Hematopoietic multipotent progenitor cell treated with erythropoietin and hydrocortisone succinate and interleukin-3 and kit ligand, for 6 days (in vitro differentiated cells): ENCODE data around the gene PCDH1.
"Not testable (repeated sequence)": the region's sequence is repeated elsewhere in the genome, so short reads cannot be mapped to it uniquely, and the experiment has no call there.

Experiments used
- DNase-seq: peaks from one replicate; pipeline ENCODE4 v3.0.0-alpha.2; 2015

Gene PCDH1

DNA sequence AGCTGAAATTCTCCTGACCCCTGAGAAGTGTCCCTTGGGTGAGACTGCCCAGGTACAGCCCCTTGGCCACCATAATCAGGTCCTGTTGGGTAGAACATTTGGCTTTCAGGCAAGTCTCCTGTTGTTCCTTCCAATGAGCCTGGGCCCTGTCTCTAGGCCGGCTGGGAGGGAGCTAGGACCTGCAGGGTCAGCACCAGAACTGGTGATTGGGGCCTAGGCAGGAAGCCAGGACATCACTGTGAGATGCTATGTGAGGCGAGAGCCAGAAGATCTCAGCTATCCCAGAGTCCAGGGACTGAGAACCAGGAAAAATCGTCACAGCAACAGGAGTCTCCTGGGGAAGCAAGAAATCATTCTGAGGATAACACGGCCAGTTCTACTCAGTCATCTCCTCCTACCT lies 51.5 kb downstream of the PCDH1 start:
- no peak for DNase-seq

DNA sequence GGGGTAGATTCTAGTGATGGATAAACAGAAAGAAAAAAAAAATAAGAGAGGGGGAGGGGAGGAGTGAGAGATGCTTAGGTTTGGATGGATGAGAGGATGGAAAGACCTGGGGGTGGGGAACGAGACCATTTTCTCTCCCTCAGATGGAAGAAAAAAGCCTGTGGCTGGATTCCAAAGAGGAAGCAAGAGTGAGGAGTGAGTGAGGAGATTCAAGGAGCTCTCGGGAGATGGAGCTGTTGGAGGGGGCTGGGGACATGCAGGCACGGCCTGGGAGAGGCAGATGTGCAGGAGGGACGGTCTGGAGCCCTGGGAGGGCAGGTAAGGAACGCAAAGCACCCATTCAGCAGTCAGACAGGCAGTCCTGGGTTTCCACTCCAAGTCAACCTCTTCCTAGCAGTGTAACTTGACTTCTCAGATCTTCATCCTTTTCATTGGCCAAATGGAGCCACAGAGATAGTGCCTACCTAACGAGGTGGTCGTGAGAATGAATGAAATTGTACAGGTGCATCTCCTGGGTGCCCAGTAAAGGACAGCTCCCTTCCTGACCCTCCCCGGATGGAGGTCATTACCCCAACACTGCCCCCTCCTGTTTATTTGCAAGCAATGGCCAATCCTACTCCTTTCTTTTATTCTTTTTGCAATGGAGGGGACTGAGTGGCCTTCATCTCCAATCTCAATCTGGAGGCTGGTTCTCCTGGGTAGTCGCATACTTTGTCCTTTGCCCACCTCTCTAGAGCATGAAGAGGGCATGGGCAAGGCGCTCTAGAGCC lies 52.2 kb downstream of the PCDH1 start:
- peak; percentile 44 for DNase-seq

DNA sequence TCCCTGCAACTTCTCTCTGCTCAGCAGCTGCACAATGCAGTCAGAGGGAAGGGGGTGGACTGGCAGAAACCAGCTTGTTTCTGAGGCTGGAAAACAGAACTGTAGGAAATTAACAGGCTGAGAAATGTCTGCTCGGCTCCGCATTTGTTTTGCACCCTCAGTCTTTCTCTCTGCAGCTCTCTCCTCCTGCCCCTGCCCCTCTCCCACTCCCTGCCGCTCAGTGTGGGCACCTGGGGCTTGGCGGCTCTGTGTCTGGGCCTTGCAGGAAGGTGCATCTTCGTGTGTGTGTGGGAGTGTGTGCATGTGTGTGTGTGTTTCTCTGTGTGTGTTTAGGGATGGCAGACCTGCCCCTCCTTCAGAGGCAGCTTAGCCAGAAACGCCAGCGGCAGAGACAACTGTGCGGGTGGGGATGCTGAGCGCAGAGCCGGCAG lies 53.0 kb downstream of the PCDH1 start:
- DNase-seq: no peak

DNA sequence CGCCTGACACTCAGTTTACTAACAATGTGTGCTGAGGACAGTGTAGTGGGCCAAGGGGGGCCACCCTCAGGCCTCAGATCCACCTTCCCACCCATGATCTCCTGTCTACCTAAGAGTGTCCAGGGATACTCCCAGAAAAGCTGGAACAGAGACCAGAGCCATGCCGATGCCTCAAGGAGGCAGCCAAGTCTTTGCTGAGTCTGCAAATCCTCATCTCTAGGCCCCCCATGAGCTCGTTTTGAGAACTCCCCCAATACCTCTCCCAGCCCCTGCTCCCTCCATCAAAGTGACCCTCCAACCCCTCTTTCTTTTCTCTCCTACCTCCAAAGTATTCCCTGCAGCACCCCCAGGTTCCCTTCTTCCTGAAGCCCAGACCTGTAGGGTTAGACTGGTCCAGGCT lies 53.5 kb downstream of the PCDH1 start:
- no peak for DNase-seq

DNA sequence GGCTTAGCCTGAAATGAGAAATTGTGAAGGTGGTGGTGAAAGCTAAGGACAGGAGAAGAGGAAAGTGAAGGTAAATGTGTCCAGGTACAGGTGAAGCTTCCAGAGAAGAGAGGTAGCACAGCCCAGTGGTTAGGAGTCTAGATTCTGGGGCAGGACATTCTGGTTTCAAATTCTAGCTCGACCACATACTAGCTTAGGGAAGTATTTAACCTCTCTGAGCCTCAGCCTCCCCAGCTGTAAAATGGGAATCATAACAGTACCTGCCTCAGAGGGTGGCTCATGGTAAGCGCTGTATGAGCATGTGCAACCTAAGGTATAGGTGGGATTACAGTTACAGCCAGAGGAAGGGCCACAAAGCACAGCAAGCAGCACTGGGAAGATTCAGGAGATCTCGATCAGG lies 55.2 kb downstream of the PCDH1 start:
- DNase-seq: no peak

DNA sequence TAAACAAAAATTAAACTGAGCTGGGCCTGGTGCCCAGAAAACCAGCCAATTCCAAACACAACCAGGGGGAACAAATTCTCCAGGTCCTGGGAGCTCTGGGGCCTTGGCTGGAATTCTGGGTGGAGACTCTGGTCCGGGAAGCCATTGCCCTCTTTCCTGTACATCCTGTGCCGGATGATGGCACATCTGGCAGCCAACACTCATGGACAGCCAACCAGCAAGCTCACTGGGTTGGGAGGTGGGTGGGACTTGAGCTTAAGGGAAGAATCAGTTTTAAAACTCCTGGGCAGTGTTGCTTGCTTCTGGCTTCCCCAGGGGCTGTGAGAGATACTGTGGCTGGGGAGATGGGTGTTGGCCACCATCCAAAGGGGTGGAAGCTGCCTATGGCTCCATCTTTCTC lies 56.1 kb downstream of the PCDH1 start:
- DNase-seq: no peak

DNA sequence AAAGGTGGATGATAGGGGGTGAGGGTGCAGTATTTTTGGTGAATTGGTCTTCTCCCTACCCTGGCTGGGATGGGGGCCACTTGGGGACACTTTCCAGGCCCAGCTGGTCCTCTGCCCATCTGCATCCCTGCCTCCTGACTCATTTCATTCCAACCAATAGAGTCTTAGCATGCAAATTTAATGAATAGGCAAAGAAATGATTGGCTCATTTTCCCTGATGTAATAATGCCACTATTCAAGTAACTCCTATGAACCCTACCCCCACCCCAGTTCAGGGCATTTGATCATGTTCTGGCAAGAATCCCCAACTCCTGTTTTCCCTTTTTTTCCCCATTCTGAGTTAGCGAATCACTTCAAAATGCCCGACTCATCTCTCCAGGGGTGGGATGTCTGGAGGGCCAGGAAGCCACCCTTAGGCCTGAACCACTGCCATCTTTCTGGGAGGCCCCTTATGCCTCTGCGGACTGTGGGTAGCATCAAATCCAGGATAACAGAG lies 56.7 kb downstream of the PCDH1 start:
- DNase-seq: peak; percentile 40

DNA sequence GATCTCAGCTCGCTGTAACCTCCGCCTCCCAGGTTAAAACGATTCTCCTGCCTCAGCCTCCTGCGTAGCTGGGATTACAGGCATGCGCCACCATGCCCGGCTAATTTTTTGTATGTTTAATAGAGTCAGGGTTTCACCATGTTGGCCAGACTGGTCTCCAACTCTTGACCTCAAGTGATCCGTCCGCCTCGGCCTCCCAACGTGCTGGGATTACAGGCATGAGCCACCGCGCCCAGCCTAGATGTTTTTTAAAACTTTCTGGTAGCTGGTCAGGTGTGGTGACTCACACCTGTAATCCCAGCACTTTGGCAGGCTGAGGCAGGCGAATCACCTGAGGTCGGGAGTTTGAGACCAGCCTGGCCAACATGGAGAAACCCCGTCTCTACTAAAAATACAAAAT lies 57.5 kb downstream of the PCDH1 start:
- not testable (repeated sequence) for DNase-seq

DNA sequence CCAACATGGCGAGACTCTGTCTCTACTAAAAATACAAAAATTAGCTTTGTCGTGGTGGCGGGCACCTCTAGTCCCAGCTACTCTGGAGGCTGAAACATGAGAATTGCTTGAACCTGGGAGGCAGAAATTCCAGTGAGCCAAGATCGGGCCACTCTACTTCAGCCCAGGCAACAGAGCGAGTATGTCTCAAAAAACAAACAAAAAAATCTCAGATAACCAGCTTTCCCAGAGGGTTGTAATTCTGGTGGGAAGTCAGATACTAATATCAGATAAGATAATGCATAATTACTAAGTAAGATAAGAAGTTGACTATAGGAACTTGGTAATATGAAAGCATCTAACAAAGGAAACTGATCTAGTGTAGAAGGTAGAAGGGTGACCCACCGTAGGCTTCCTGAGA lies 60.6 kb downstream of the PCDH1 start:
- no peak for DNase-seq

DNA sequence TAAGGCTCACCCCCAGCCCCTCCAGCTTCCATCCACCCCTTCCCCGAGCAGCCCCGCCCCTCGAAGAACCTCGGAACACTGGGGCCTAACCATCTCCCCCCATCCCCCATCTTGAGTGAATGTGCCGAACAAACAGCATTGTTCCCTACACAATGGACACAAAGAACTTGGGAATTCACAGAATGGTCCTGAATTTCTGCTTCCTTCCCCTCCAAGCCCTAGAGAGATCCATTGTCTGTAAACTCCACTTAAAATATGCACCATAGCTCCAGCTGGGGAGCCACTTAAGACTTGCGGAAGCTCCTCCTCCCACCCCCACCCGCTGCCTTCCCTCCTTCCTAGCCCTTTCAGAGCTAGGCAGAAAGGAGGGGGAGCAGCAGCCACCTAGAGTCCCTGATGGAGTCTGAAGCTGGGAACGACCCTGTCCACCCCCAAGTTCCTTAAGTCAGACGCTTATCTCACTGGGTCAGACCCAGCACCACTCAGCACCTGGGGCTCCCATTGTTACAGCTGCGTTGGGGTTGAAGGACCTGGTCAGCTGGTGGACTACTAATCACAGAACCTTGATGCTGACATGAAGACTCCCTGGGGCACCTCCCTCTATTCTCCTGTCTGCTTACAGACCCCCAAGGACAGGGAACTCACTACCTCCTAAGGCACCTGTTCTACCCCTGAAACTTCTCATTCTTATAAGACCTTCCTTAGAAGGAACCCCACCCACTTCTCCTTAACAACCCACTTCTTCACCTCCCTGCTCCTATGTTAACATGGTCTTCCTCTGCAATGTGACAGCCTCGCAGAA lies 61.4 kb downstream of the PCDH1 start:
- no peak for DNase-seq

DNA sequence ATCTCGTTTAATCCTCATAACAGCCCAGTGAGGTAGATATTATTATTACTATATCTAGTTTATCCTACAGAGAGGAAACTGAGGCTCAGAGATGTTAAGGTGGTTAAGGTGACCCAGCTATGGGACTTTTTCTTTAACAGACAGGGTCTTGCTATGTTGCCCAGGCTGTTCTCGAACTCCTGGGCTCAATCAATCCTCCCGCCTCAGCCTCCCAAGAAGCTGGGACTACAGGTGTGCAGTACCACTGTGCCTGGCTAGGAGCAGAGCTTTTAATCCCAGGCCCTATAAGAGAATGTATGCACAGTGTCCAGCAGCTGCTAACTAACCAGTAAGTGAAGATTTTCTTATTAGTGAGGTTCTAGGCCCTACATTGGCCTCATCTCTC lies 62.4 kb downstream of the PCDH1 start:
- DNase-seq: no peak

DNA sequence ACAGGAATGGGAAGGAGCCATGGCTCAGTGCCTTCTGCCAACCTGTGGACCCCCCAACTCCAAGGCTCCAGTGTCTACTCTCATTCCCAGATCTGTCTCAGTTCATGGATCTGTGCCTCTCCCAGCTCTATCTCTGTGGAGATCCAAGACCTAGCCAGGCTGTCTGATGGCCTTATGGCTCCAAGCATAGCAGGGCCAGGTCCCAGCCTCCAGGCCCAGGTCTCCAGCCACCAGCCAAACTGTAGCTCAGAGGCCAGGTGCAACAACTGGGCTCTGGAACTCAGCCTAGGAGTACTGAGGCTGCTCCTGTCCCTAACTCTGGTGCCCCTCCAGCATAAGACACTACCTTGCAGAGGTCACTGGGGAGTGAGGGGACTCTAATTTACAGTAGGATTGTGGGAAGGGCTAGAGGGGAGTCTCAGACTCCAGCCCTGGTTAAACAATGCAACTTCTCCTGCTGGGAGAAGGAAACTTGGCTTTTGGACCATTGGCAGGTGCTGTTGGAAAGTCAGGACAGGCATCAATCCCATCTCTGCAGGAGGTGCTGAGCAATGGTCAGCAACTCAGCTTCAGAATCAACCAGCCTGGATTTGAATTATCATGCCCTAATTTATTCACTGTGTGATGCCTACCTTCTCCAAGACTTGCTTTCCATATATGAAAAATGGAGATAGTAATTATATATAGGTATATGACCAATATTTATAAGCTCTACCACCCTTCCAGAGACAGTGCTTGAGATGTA lies 63.0 kb downstream of the PCDH1 start:
- DNase-seq: no peak

DNA sequence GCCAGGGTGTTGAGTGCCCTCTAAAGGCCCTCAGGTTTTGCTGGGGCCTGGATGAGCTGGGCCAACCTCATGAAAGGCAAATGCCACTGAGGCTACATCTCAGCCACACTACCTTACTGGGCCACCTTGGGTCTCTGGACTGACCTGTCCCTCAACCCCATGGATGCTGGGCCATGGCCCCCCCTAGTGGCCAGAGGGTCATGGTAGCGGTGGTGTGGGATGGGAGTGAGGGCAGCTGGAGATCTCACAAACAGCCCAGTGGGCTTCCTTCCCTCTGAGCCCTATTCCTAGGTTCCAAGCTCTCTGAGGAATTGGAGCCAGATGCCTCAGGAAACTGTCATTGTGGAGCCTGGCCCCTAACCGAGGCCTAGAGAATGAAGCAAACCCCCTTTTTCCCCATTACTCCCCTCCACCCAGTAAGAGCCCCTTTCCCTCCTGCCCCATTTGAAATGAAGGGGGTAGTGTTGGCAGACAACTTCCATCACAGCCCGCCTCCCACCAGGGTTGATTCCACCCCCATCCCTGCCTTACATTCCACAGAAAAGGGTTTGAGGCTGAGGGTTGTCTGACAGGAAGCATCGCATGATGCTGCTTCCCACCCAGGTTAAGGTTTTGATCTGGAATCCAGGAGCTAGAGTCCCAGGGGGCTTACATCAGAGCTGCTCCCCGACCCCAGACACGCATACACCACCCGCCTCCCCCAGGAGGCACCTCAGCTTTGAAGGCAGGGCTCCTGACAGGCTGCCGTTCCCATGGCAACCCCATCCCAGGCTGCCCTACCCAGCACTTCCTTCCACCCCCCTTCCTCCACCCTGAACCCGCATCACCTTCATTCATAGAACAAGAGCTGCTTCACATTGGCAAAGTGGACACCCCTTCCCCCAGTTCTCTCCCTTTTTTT lies 63.9 kb downstream of the PCDH1 start:
- DNase-seq: peak; percentile 54

DNA sequence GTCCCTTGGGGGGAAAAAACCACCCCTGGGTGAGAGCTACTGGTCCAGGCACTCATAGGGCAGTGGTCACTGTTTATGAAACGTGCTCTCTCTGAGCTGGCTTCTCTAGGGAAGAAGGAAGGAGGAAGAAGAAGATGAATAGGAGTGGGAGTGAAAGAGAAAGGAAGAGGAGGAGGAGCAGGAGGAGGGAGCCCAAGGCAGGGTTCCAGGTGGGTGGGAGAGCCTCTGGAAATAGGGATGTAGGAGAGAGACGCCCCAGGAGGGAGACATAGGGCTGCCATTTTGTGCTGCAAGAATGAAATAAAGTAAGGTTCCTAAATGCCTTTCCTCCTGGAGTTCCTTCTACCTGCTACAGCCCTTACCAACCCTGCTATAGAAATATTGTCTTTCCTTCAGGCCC lies 65.7 kb downstream of the PCDH1 start:
- no peak for DNase-seq

DNA sequence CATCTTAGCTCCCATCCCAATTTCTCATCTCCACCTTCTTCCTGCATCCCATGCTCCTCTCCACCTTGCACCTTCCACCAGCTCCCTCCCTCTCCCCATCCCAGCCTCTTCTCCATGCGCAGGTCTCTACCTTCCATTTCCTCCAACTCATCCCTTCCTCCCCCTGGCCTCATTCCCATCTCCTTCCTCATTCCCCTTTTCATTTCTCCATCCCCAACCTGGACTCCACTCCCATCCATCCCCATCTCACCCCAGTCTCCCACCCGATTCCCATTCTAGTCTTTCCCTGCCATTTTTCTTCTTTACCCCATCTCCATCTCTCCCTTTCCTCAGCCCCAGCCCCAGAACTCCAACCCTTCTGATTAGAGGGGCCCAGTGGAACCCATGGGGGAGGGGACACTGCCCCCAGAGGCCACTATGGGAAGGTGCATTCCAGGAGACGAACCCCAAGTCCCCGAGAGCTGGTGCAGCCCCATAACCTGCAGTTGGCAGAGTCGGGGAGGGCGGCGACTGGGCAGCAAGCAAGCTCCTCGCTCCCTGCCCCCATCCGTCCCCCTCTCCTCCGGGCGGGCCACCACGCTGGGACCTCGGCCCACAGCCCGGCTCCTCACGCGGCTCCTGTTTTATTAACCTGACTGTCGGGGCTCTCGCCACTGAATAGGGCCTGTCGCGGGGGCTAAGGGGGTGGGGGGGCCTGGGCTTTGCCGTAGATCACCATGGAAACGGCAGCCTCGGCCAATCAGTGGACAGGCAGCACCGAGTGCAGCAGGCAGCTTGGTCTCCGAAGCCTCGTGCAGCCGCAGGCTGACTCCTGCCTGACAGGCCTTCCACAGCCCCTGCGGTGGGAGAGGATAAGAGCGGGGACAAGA lies 66.7 kb downstream of the PCDH1 start:
- DNase-seq: peak; percentile 65

DNA sequence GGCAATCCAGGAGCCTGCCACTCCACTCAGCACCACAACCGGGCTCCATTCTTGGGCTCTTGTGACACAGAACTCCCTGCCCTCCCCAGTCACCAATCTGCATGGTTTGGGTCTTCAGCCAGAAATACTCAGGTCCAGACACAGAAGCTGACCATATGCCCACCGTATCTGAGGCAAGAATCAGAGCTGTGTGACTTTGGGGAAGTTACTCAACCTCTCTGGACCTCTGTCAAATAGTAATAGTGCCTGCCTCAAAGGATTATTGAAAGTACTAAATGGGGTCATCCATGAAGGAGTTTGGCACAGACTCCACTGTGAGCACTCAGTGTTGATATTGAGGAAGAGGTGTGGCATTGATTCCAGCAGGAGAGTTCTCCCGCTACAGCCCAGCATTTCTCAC lies 67.5 kb downstream of the PCDH1 start:
- no peak for DNase-seq

DNA sequence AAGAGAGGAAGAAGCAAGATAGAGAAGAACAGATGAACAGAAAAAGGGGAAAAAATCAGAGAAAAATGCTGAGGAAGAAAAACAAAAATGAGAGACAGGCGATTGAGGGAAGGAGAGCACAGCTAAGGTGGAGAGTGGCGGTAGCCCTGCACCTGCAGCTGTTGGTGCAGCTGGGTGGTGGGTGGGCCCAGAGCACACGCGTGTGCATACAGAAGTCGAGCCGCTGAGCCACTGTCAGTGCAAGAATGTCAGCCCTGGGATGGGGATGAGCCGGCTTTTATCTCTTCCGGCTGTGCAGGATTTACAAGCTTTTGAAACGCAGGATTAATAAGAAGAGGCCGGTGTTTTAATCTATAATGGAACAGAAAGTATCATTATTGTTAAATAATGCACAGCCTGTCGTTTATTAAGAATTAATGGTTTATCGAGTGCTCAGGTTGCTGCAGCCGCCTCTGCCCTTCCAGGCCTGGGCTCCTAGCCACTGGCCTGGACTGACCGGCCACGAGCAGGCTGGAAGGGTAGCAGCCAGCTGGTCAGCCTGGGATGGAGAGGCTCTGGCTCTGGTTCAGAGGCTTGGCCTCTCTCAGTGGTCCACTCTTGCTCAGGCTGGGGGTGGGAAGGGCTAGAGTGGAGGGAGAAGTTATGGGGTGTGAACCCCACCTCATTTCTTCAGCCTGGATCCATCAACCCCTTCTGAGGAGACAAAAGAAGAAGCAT lies 68.7 kb downstream of the PCDH1 start:
- DNase-seq: no peak

DNA sequence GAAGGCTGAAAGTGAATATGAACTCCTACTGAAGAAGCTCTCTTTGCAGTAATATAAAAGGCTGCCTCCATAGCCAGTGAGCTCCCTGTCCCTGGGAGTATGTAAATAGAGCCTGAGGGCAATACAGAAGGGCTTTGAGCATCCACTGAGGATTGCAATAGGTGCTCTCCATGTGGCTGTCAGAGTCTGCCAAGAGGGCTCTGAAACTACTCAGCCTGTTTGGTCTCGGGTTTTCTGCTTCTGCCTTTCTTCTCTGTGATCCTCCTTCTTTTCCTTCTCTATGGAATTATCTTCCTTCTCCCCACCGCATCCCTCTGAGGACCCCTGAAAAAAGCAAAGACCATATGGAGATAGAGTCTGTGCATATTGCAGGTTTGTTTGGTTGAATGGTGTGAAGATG lies 69.4 kb downstream of the PCDH1 start:
- DNase-seq: no peak

DNA sequence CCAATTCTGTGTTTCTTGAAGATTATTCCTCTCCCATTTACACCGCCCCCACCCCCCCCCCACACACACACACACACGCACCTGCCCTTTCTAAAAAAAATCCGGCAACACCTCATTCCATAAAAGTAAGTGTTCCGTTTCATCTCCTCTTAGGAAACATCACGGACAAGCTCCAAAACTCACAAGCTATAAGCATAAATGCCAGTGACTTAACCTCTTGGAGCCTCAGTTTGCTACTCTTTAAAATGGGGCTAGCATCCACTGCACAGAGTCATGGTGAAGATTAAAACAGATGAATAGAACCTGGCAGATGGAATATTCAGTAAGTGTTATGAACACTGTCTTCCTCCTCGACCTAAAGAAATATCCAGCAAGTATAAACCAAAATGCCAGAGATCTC lies 70.5 kb downstream of the PCDH1 start:
- DNase-seq: no peak

DNA sequence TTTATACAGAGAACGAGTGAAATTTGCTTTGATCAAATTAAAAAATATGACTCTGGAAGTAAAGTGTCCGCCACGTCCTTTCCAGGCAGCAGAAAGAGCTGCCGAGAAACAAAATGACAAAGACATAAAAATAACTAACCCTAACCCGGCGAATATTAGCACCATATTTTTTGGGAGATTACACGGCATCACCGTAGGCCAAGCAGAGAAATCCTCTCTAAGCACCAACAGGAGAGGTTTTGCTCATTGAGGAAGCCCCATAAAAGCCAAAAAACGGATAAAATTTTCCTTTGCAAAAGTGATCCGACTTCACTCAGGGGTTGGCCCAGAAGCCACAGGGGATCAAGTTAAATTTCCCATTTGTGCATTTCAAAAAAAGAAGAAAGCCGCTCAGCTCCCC lies 70.9 kb downstream of the PCDH1 start:
- no peak for DNase-seq

DNA sequence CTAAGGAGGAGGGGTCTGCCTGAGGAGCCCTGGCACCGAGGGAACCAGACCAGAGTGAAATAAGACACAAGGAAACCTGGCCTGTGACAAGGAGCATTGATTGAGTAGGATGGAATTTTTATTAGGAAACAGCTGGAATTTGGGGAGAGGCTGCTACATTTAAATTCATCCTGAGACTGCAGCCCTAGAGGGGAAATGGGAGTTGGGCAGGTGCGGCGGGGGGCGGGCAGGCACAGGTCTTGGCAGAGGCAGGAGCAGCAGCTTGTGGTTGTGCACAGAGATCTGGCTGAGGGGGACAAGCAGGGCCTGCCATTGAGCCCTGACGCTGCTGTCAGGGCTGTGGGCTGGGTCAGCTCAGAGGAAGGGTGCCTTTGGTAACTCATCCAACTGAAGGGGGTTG lies 71.6 kb downstream of the PCDH1 start:
- DNase-seq: no peak
